GM21825 (cell line): ENCODE measurements around the gene RDH13.
"Not testable (repeated sequence)": the region's sequence is repeated elsewhere in the genome, so short reads cannot be mapped to it uniquely, and the experiment has no call there.

ENCODE experiments used
- ATAC-seq: cut with Tn5 transposase; IDR thresholded peaks from one replicate; pipeline ENCODE4 v1.9.1; 2021; ENCODE audit warnings: mild to moderate bottlenecking, moderate library complexity; ENCODE audit not compliant: unreplicated experiment

The RDH13 gene, protein sequence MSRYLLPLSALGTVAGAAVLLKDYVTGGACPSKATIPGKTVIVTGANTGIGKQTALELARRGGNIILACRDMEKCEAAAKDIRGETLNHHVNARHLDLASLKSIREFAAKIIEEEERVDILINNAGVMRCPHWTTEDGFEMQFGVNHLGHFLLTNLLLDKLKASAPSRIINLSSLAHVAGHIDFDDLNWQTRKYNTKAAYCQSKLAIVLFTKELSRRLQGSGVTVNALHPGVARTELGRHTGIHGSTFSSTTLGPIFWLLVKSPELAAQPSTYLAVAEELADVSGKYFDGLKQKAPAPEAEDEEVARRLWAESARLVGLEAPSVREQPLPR

DNA sequence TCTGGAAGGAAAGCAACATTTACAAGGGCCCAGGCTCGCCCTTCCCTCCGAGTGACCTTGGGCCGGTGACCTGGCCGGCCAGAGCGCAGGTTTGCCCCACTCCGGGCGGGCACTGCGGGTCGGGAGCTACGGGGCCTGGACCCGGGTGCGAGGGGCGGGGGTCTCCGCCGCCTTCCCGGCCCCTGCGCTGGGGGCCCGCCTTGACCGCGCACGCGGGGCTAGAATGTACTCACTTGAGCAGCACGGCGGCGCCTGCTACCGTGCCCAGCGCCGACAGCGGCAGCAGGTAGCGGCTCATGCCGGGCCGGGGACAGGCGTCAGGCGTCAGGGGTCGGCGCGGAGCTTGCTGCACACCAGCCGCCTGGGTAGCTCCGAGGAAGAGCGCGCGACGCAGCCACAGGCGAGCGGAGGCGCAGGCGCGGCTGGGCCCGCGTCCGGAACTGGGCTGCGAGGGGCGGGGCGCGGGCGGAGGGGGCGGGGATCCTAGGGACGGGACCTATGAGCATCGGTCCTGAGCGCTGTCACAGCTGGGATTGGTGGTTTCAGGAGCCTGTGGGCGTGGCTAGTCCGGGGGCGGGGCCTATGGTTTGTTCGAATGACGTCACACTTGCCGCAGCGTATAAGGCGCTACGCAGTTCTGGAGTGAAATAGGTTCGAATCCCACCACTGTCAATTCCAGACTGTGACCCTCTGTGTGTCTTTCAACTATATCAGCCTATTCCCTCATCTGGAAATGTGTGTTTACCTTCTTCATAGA, at the start of gene RDH13:
Gene RDH13 (minus strand): TSS at position 414 of the 757 bp plus-strand sequence. CDS start 116 bp downstream, at position 298.
- peak; percentile 87 for ATAC-seq

GRCh38 chr19:55112246-55112776, 49.4 kb upstream of the RDH13 start:
- no peak for ATAC-seq

DNA sequence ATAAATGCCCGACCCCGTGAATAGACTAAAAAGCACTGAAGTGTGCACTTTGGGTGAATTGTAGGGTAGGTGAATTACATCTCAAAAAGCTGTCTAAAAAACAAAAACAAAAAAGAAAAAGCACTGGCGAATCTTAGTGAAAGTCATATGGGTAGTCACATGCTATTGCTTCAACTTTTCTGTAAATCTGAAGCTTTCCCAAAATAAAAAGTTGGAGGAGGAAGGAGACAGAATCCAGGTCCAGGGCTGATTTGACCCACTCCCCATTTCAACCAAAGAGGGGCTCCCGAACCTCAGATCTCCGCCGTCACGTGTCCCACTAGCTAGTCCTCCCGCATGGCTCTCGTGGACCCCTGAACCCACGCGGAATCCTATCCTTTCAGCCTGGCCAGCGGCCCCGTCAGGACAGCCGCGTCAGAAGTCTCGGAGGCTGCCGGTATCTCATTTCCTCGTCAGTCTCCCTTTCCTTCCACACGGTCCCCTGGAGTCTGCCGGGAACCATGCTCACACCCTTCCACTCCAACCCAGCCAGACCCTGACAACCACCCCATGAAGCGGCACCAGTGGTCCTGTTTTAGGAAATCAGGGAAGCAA, 48.4 kb upstream of the RDH13 start:
- ATAC-seq: no peak

DNA sequence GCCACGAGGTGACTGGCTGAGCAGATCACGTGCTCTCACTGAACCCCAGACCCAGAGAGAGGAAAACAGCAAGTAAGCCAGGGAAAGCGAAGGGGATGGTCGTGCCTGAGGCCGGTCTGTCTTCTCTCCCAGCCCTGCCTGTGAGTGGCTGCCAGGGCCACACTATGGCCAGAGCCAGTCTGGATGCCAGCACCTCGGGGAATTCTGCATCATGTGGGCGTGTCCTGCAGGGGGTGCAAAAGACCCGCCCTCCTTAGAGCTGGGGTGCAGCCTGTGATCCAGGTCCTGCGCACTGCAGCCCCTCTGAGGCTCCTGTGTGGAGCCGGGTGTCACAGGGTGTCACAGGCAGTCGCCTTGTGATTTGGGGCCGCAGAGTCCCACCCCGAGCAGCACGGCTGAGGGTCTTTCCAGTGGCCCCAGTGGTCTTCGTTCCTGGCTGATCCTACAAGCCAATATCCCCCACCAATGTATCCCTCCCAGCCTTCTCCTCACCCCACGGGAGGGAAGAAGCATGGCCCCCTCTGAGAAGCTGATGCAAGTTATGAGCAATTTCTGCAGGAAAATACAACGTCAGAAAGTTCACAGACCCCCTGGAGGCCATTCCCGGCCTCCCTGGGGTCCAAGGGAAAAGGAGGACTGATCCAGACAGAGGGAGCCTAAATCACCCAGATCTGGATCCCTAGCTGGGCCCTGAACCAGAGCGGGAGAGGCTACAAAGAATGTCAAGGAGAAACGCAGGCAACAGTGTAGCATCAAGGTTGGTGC, 46.8 kb upstream of the RDH13 start:
- ATAC-seq: no peak

GRCh38 chr19:55107252-55107651, 44.3 kb upstream of the RDH13 start:
- not testable (repeated sequence) for ATAC-seq

DNA sequence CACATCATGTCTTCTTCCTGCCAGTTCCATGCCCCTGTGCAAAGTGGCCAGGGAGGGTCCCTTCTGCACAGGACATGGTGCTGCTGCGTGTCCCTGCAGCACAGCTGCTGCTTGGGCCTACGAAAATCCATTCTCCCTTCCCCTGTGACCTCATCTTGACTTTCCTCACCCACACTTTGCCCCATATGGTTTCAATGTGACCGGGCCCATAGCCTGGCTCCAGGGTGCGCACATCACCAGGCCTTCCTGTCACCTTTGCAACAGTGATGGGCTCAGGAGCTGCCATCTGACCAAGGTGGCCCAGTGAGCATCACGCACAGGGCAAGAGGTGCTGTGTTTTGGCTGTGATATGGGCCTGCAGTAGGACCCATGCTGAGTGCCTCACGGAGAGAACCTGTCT, 43.6 kb upstream of the RDH13 start:
- no peak for ATAC-seq

DNA sequence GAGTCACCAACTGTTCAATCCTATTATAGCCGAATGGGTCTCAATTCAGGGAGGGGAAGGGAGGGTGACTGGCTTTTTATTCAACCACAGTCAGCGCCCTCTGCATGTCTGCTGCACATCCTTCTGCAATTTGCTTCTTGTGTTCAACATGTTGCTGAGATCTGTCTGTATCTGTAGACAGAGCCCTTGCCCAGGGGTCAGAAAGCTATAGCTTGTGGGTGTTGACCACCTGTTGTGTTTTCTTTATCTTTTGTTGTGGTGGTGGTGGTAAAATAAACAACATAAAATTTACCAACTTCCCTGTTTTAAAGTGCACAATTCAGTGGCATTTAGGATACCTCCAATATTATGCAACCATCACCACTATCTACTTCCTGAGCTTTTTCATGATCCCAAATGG, 42.3 kb upstream of the RDH13 start:
- no peak for ATAC-seq

DNA sequence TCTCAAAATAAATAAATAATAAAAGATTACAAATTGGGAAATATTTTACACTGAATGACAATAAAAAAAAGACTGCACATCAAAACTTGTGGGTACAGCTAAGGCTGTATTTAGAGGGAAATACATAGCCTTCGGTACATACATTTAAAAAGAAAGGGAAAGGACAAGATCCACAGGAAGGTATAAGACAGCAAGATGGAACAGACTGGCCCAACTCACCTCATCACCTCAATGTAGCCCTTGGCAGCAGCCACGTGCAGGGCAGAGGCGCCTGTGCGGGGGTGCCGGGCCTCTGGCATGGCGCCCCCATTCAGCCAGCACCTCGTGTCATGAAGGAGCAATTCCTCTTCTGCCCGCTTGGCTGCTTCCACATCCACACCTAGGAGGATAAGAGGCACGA, 40.2 kb upstream of the RDH13 start:
- no peak for ATAC-seq

DNA sequence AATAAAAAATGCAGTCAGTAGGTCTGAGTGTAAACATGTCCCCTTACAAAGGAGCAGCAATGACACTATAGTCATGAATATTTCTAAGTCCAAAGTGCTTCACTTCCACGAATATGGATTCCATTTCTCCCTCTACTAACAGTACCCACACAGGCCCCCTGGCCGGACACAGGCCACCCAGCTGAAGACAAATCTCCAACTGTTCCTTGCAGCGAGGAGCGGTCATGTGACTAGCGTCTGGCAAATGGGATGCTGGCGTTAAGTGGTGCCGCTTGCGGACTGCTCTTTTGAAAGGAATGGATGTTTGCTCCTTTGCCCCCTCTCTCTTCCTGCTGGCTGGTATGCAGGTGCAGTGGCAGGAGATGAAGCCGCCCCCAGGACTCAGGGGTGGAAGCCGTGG, 38.3 kb upstream of the RDH13 start:
- ATAC-seq: no peak

DNA sequence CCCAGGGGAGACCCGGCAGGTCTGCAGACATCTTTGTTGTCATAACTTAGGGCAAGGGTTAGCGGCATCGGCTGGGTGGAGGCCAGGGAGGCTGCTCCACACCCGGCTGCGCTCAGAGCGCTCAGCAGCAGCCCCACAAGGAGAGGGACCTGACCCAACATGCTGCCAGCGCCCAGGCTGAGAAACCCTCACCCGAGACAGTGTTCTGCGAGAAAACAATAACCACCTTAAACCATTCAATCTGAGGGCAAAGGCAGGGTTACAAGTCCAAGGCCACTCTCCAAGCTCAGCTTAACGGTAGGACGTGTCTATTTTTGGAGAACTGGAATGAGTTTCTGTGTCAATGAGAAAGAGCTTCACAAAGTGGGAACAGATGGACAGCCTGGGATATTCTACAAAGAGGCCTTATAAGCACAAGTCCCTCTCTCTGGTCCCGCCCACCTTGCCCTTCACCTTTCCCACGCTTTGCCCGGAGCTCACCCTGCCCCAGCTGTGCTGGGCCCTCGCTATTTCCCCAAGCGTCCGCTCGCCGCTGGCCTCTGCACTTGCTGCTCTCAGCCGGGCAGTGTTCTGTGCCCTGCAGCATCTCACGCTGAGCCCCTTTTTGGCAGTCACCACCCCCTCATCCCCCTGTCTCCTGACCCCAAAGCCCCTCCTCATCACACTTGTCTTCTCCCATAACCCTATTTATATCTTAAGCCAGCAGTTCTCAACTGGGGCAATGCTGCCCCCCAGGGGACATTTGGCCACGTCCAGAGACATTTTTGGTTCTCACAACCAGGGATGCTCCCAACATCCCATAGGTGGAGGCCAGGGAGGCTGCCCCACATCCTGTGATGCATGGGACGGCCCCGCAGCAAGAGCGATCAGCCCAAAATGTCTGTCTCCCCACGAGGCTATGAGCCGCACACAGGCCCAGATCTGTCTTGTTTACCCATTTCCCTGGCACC, 36.9 kb upstream of the RDH13 start:
- ATAC-seq: no peak

DNA sequence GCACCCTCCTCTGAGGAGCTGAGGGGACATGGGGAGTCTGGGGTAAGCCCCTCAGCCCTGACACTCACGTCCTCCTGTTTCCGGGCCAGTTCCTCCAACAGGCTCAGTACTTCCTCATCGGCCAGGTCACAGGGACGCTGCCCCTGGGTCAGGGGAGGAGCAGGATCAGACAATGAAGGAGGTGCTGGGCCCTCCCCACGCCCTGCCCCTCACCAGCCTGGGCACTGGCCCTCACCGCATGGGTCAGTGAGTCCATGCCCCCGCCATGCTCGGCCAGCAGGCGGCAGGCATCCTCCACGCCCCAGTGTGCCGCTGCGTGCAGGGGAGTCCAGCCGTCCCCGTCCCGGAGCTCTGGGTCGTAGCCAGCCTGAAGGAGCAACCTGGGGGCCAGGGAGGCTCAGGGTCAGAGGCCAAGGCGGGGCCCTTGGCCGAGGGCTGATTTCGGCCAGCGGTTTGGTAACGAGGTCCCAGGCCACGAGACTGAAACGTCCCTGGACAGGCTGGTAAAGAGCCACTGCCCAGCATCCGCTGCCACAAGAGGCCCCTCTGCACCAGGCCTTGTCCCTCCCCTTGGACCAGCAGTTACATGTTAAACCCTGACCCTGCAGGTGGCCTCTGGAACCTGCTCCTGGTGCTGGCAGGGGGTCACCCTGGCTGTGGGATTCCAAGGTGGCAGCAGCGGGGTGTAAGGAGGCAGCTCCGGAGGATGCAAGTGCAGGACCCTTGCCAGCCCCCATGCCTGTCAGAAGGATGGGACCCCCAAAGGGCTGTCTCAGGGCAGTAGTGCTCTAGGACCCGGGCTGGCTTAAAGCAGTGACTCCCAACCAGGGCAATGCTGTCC, 36.0 kb upstream of the RDH13 start:
- ATAC-seq: no peak

GRCh38 chr19:55097864-55098715, 35.1 kb upstream of the RDH13 start:
- ATAC-seq: no peak

- ATAC-seq: no peak
These were observed 33.2 kb upstream of the RDH13 start for GRCh38 chr19:55096061-55096701.

DNA sequence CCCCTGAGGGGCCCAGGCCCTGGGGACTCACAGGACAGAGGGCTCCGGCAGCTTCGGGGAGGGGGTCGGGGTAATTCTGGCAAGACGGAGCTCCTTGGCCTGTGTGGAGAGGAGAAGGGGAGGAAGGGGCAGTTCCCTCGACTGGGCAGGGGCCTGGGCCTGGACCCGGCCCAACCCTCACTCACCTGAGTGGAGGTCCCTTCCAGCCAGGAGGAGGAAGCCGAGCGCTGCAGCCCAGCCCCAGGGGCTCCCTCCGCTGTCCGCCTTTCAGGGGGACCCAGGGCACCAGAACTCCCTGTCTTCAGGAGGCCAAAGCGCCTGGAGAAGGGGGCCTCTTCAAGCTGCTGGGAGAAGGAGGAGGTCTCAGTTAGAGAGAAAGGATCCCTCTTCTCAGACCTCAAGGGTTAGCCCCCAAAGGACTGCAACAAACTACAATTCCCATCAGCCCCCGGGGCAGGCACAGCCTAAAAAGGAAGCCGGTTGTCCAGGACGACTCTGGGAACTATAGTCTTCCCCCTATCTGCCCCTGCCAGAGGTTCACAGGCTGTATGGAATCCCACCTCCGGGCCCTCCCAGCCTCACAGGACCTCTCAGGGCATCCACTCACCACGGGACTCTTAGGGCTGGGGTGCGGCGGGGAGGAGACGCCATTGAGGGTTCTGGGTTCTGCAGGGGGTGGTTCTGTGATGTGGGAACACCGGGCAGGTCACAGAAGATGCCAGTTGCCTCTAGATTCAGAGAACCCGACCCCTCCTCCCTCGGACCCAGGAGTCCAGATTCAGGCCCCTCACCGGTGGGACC, 32.5 kb upstream of the RDH13 start:
- no peak for ATAC-seq

DNA sequence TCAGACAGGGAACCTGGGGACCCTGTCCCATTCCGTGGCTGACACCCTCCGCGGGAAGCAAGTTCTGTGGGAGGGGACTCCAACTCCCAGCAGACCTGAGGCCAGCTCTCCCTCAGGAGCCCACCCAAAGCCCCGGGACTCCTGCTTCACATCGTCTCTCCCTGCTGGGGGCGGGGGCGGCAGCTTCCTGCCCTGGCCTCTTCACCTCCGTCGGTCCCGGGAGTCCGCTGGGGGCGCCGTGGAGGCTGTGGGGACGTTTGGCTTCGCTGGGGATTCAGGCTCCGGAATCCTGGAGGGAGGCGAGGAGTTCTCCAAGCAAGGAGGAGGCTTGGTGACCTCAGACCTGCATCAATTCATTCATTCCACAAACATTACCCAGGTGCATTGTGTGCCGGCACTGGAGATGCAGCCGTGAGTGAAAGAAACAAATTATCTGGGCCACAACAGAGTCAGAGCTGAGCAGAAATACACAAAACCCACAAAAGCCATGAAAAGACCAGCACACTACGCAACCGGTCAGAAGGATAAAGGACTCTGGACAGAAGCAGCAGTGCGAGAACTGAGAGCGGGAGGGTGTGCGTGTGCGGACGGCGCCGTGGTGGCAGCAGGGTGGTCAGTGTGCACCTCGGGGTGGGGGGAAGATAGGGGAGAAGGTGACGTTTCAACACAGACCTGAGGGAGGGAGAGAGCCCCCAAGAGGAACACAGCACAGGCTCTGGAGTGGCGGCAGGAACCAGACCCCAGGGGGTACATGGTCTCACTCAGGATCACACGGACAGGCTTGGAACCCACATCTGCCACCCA, 31.7 kb upstream of the RDH13 start:
- no peak for ATAC-seq
